GM19328 (cell line): ENCODE data around the gene HOXD13.

ENCODE experiments used
- ATAC-seq: cut with Tn5 transposase; IDR thresholded peaks from one replicate; pipeline ENCODE4 v1.9.1; 2021; ENCODE audit warnings: mild to moderate bottlenecking, moderate library complexity; ENCODE audit not compliant: unreplicated experiment

Gene HOXD13

GRCh38 chr2:176118601-176119339, 26.2 kb downstream of the HOXD13 start:
- no peak for ATAC-seq

- no peak for ATAC-seq
Measured at GRCh38 chr2:176120364-176121189, 28.1 kb downstream of the HOXD13 start.

- no peak for ATAC-seq
Measured at GRCh38 chr2:176121190-176122051, 28.9 kb downstream of the HOXD13 start.

GRCh38 chr2:176122052-176122682, 29.6 kb downstream of the HOXD13 start:
- ATAC-seq = no peak

GRCh38 chr2:176122683-176123410, 30.3 kb downstream of the HOXD13 start, which contains the start of gene HOXD9:
Gene HOXD9, plus strand, starts transcription at chr2:176122719. Its CDS starts 50 bp downstream, at chr2:176122769.
- no peak for ATAC-seq

- ATAC-seq = no peak
Measured at GRCh38 chr2:176123411-176124109, 31.0 kb downstream of the HOXD13 start.

- ATAC-seq = no peak
Measured at GRCh38 chr2:176124110-176124946, 31.8 kb downstream of the HOXD13 start.

GRCh38 chr2:176124947-176125771, 32.6 kb downstream of the HOXD13 start:
- ATAC-seq = no peak

GRCh38 chr2:176125772-176126054, 33.2 kb downstream of the HOXD13 start:
- ATAC-seq = no peak

- ATAC-seq = no peak
Measured at GRCh38 chr2:176126929-176127773, 34.6 kb downstream of the HOXD13 start.

- no peak for ATAC-seq
Measured at GRCh38 chr2:176127774-176128072, 35.2 kb downstream of the HOXD13 start.

- ATAC-seq = no peak
Measured at GRCh38 chr2:176128172-176128981, 35.9 kb downstream of the HOXD13 start.

- ATAC-seq = no peak
Measured at GRCh38 chr2:176128982-176129796, 36.7 kb downstream of the HOXD13 start, which contains the start of gene HOXD8. Gene HOXD8, plus strand, starts transcription at chr2:176129705. Its CDS starts 662 bp downstream, at chr2:176130367.

GRCh38 chr2:176129813-176130146, 37.3 kb downstream of the HOXD13 start:
- ATAC-seq = no peak

GRCh38 chr2:176130147-176130956, 37.8 kb downstream of the HOXD13 start:
- no peak for ATAC-seq
